IPS DF 6.9 (cell line): ENCODE data around the gene ATR.
A peak's percentile ranks its signal among the peaks of the same experiment; 100 is the strongest.
"Not testable (repeated sequence)": the region's sequence is repeated elsewhere in the genome, so short reads cannot be mapped to it uniquely, and the experiment has no call there.

Experiments
- DNase-seq: peaks from one replicate; pipeline ENCODE4 v3.0.0-alpha.2; 2013; ENCODE audit warnings: low read depth, low spot score
- H3K27ac ChIP-seq: one replicate; pipeline ENCODE4 v1.5.1; 2013; ENCODE audit warnings: low read length, control low read depth
- H3K27me3 ChIP-seq: 2 replicates; pipeline ENCODE4 v1.6.1; 2013; ENCODE audit warnings: mild to moderate bottlenecking, low read length; ENCODE audit not compliant: control insufficient read depth, insufficient read depth
- H3K36me3 ChIP-seq: 2 replicates; pipeline ENCODE4 v1.6.1; 2013; ENCODE audit warnings: low read length; ENCODE audit not compliant: control insufficient read depth, insufficient read depth
- H3K4me1 ChIP-seq: 2 replicates; pipeline ENCODE4 v1.6.1; 2013; ENCODE audit warnings: low read length; ENCODE audit not compliant: control insufficient read depth, insufficient read depth
- H3K4me3 ChIP-seq: 2 replicates; pipeline ENCODE4 v1.5.1; 2013; ENCODE audit warnings: mild to moderate bottlenecking, low read length
- H3K9me3 ChIP-seq: 2 replicates; pipeline ENCODE4 v1.6.1; 2013; ENCODE audit warnings: low read length, inconsistent platforms; ENCODE audit not compliant: control insufficient read depth, insufficient read depth
- WGBS: extraction: QIAGEN DNeasy Blood & Tissue Kit; methylation state at CpG from one replicate; pipeline ENCODE4 v1.1.7; 2013; ENCODE audit warnings: mixed read lengths, missing lambda C conversion rate; ENCODE audit not compliant: insufficient read length, insufficient coverage; 5-methylcytosine and 5-hydroxymethylcytosine counted together

Gene ATR

DNA sequence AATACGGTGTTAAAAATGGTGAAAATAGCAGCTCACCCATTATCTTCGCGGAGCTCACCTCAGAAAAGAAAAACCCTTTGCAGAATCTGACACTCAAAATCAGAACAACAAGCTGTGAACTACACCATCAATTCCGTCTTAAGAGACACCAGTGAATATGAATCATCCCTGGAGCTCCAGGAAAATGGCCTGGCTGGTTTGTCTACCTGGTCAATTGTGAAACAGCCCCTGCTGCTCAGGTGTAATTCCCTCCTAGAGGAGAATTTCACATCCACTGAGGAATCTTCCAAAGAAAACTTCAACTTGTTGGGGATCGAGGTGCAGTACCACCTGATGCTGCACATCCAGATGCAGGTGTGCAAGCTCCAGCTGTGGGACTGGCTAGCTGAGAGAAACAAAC lies 127.7 kb downstream of the ATR start:
- no peaks in the 10 kb centered on the region for H3K9me3 ChIP-seq
- no peaks in the 10 kb centered on the region for H3K36me3 ChIP-seq
- WGBS, result no CpG with 5 or more reads among the region's 5 CpGs
- H3K27me3 ChIP-seq, result no peaks in the 10 kb centered on the region
- H3K27ac ChIP-seq, result no peak overlapping the region
- DNase-seq, result no peak
- no peaks in the 10 kb centered on the region for H3K4me1 ChIP-seq
- H3K4me3 ChIP-seq, result no peak overlapping the region

DNA sequence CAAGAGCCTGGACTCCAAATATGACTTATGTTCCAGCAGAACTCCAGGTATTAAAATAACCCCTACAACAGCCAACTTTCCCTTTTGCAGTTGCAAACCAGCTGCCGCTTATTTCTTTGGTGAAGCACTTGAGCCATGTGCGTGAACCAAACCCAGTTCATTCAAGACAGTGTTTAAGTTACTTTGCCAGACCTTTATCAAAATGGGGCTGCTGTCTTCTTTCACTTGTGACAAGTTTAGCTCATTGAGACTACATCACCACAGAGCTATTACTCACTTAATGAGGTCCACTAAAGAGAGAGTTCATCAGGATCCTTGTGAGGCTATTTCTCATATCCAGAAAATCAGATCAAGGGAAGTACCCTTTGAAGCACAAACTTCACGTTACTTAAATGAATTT lies 128.3 kb downstream of the ATR start:
- H3K27ac ChIP-seq, result no peak overlapping the region
- no peak for DNase-seq
- no peaks in the 10 kb centered on the region for H3K4me1 ChIP-seq
- H3K9me3 ChIP-seq, result no peaks in the 10 kb centered on the region
- H3K27me3 ChIP-seq, result no peaks in the 10 kb centered on the region
- H3K4me3 ChIP-seq, result no peak overlapping the region
- WGBS, result no CpG with 5 or more reads among the region's 3 CpGs
- no peaks in the 10 kb centered on the region for H3K36me3 ChIP-seq

DNA sequence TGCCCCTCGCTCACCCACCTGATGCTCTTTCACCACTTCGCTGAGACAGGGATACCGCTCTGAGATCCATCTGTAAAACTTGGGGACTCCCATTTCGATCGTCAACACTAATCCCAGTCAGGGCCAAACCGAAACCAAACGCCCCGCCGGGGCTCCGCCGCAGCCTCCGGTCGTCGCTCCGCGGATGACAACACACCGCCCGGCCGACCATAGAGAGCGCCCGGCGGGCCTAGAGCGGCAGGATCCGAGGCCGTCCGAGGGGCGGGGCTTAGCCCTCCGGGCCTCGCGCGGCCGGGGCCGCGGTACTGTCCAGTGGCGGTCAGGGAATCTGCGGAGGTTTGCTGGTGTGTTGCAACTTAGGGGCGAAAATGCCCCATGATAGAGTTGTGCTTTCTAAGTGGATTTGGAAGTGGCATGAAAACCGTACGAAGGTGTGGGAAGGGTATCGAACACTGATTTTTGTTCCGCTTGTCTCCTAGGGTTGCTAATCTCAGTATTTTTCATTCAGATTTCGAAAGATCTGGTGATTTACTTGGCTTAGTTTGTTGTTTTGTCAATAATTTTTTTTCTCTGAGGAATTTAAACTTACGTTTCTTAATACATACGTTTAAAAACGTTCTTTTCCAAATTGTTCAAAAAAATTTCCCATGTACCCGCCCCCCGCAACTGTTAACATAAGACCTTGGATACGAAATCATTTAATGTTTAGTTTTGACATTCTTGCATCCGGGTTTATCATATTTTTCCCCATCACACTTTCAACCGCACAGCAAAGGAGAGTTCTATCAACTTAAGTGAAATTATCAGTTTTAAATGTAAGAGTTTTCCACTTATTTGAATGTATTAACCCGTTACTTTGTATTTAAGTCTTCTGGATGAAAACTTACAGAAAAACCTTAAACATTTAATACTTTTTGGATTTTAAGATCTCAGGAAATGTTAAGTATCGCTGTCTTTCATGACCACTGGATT lies 130.4 kb downstream of the ATR start, which contains the start of gene XRN1:
XRN1 (minus strand) TSS at position 186 of the 972 bp plus-strand sequence; CDS start at position 93, 93 bp downstream.
- WGBS, result no CpG with 5 or more reads among the region's 52 CpGs
- H3K27ac ChIP-seq, result no peak within 1 kb of the TSS
- peak within 1 kb of the TSS; percentile 96 for H3K4me3 ChIP-seq

GRCh38 chr3:142447301-142447851 lies 131.2 kb downstream of the ATR start:
- Histone ChIP-seq H3K9me3 (no peaks in the 10 kb centered on the region), H3K4me3 (peak overlapping the region; percentile 96), H3K27me3 (no peaks in the 10 kb centered on the region), H3K36me3 (no peaks in the 10 kb centered on the region), H3K27ac (no peak overlapping the region), H3K4me1 (no peaks in the 10 kb centered on the region)
- no peak for DNase-seq
- no CpG with 5 or more reads among the region's 35 CpGs for WGBS

More for the DNA sequence above, 130.4 kb downstream of the ATR start, which contains the start of gene XRN1:
- DNase-seq, result peak; percentile 79
- H3K36me3 ChIP-seq, result no peaks in the 10 kb centered on the region
- H3K27me3 ChIP-seq, result no peaks in the 10 kb centered on the region
- no peaks in the 10 kb centered on the region for H3K9me3 ChIP-seq
- no peaks in the 10 kb centered on the region for H3K4me1 ChIP-seq

DNA sequence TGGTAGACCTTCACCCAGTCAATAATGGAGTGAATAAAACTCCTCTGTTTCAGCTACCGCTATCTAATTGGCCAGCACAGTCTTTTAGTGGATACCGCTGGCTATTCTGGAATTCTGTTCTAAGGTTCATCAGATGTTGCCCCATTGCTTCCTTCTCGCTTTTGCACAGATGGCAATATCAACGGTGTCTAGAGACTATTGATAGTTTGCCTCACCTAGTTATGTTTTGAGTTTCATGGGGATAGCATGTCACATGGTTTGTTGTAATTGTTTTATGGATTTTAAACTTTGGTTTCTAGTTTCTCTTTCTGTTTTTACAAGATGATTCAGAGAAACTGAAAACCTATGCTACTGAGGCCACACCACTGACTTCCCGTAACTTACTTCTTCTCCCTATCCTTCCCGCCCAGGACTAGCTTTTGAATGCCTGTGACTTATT lies 132.7 kb downstream of the ATR start:
- DNase-seq, result no peak
- no CpG with 5 or more reads among the region's 6 CpGs for WGBS
- no peak overlapping the region for H3K4me3 ChIP-seq

GRCh38 chr3:142444343-142444742 lies 134.2 kb downstream of the ATR start:
- WGBS, result no CpG with 5 or more reads among the region's 11 CpGs
- Histone ChIP-seq H3K4me3 (no peak overlapping the region), H3K36me3 (no peaks in the 10 kb centered on the region), H3K27ac (no peak overlapping the region), H3K9me3 (no peaks in the 10 kb centered on the region), H3K4me1 (no peaks in the 10 kb centered on the region), H3K27me3 (no peaks in the 10 kb centered on the region)
- no peak for DNase-seq

More for the DNA sequence above, 132.7 kb downstream of the ATR start:
- Histone ChIP-seq H3K27ac (no peak overlapping the region), H3K27me3 (no peaks in the 10 kb centered on the region), H3K36me3 (no peaks in the 10 kb centered on the region), H3K4me1 (no peaks in the 10 kb centered on the region), H3K9me3 (no peaks in the 10 kb centered on the region)

GRCh38 chr3:142443060-142443459 lies 135.5 kb downstream of the ATR start:
- H3K27ac ChIP-seq, H3K4me3 ChIP-seq, H3K4me1 ChIP-seq, H3K27me3 ChIP-seq, H3K9me3 ChIP-seq, DNase-seq, H3K36me3 ChIP-seq: not testable (repeated sequence)
- no CpG with 5 or more reads among the region's 12 CpGs for WGBS

DNA sequence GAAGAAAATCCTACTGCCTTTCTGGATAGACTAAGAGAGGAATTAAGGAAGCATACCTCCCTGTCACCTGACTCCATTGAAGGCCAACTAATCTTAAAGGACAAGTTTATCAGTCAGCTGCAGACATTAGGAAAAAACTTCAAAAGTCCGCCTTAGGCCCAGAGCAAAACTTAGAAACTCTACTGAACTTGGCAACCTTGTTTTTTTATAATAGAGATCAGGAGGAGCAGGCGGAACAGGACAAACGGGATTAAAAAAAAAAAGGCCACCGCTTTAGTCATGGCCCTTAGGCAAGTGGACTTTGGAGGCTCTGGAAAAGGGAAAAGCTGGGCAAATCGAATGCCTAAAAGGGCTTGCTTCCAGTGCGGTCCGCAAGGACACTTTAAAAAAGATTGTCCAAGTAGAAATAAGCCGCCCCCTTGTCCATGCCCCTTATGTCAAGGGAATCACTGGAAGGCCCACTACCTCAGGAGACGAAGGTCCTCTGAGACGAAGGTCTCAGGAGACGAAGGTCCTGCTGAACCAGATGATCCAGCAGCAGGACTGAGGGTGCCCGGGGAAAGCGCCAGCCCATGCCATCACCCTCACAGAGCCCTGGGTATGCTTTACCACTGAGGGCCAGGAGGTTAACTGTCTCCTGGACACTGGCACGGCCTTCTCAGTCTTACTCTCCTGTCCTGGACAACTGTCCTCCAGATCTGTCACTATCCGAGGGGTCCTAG lies 138.9 kb downstream of the ATR start:
- not testable (repeated sequence) for H3K27ac ChIP-seq, H3K9me3 ChIP-seq, H3K36me3 ChIP-seq, H3K4me3 ChIP-seq, H3K27me3 ChIP-seq, H3K4me1 ChIP-seq, DNase-seq
- no CpG with 5 or more reads among the region's 15 CpGs for WGBS

DNA sequence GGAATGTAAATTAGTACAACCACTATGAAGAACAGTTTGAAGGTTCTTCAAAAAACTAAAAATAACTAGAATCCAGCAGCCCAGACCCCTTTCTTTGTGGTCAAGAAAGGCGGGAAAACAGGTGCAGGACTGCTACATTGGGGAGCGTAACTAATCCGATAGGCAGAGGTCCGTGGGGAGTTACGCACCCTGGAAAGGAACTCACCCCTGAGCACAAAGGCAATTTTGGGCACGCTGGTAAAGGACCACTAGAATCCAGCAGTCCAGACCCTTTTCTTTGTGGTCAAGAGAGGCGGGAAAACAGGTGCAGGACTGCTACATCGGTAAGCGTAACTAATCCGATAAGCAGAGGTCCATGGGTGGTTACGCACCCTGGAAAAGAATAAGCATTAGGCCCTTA lies 140.4 kb downstream of the ATR start:
- not testable (repeated sequence) for DNase-seq, H3K4me3 ChIP-seq, H3K36me3 ChIP-seq, H3K4me1 ChIP-seq, H3K27me3 ChIP-seq, H3K27ac ChIP-seq, H3K9me3 ChIP-seq
- WGBS, result no CpG with 5 or more reads among the region's 11 CpGs

- Histone ChIP-seq H3K9me3 (no peaks in the 10 kb centered on the region), H3K27ac (no peak overlapping the region), H3K4me3 (no peak overlapping the region), H3K4me1 (no peaks in the 10 kb centered on the region), H3K27me3 (no peaks in the 10 kb centered on the region), H3K36me3 (no peaks in the 10 kb centered on the region)
- no peak for DNase-seq
These were observed 141.5 kb downstream of the ATR start for GRCh38 chr3:142436951-142437585.
